22Rv1 (cell line): Measurements from ENCODE around the gene CIB2.

Source experiments
- ZFX ChIP-seq: fragments of 450-650 bp; IDR thresholded peaks from 2 replicates; pipeline ENCODE4 v1.6.1; 2017; ENCODE audit warnings: antibody characterized with exemption, borderline replicate concordance
- TF ChIP-seq, protein P1 (sequence below): fragments of 450-650 bp; IDR thresholded peaks from 2 replicates; pipeline ENCODE4 v1.5.1; 2017; ENCODE audit warnings: mild to moderate bottlenecking

DNA sequence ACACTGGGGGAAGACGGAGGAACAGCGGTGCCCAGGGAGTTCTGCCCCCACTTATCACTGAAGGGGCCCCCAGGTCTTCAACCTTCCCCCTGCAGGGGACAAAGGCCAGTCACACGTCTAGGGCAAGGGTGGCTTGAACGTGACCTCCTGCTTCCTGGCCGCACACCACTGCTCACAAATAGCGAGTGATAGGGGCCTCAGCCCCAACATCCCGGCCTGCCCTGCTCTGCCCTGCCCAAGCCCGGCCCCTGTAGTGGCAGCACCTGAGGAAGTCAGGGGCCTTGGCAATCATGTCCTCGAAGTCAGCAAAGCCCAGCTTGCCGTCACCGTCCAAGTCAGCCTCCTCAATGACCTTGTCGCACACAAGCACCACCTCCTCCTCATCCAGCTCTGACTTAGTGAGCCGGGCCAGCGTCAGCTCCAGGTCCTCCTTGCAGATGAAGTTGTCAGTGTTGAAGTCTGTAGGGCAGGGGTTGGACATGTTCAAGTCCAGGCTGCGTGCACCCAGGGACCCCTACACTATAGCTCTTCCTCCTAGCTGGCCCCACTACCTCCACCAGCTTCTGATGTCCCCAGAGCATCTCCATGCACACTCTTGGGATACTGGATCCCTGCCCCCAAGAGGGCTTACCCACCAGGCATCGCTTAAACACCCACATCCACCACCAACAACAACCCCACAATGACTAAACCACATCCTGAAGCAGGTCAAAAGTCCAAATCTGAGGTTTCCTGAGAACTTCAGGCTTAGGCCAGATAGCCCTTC lies 25.6 kb downstream of the CIB2 start:
- TF ChIP-seq, protein P1, sequence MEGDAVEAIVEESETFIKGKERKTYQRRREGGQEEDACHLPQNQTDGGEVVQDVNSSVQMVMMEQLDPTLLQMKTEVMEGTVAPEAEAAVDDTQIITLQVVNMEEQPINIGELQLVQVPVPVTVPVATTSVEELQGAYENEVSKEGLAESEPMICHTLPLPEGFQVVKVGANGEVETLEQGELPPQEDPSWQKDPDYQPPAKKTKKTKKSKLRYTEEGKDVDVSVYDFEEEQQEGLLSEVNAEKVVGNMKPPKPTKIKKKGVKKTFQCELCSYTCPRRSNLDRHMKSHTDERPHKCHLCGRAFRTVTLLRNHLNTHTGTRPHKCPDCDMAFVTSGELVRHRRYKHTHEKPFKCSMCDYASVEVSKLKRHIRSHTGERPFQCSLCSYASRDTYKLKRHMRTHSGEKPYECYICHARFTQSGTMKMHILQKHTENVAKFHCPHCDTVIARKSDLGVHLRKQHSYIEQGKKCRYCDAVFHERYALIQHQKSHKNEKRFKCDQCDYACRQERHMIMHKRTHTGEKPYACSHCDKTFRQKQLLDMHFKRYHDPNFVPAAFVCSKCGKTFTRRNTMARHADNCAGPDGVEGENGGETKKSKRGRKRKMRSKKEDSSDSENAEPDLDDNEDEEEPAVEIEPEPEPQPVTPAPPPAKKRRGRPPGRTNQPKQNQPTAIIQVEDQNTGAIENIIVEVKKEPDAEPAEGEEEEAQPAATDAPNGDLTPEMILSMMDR, result no peak
- TF ChIP-seq ZFX, result no peak
